Karpas-422 (cell line): ENCODE results near the gene DENND1B. TPM values are rescaled to one million over a fixed set of nuclear protein-coding genes. Genes with fewer than 3 reads are reported as not detected.
A peak's percentile ranks its signal among the peaks of the same experiment; 100 is the strongest.

Source experiments
- DNase-seq: peaks from one replicate; pipeline ENCODE4 v3.0.0-alpha.2; 2015
- H2AFZ ChIP-seq: fragments of 200-600 bp; sonication (generic); 2 replicates; pipeline ENCODE4 v1.6.1; 2014; ENCODE audit warnings: antibody characterized with exemption, low read length, mixed read lengths
- H3K27ac ChIP-seq: fragments of 200-600 bp; sonication (generic); 2 replicates; pipeline ENCODE4 v1.5.1; 2014; ENCODE audit warnings: mild to moderate bottlenecking, low read length, moderate library complexity
- H3K27me3 ChIP-seq: fragments of 200-600 bp; sonication (generic); 2 replicates; pipeline ENCODE4 v1.6.1; 2014; ENCODE audit warnings: low read length, mixed read lengths
- H3K36me3 ChIP-seq: fragments of 200-600 bp; sonication (generic); 2 replicates; pipeline ENCODE4 v1.6.1; 2014; ENCODE audit warnings: low read length, mixed read lengths; ENCODE audit not compliant: insufficient read depth
- H3K4me1 ChIP-seq: fragments of 200-600 bp; sonication (generic); 2 replicates; pipeline ENCODE4 v1.6.1; 2014; ENCODE audit warnings: mild to moderate bottlenecking, low read length, mixed read lengths
- H3K4me2 ChIP-seq: fragments of 200-600 bp; sonication (generic); 2 replicates; pipeline ENCODE4 v1.6.1; 2014; ENCODE audit warnings: low read length, low read depth, mild to moderate bottlenecking; ENCODE audit not compliant: poor library complexity, severe bottlenecking
- H3K4me3 ChIP-seq: fragments of 200-600 bp; sonication (generic); 2 replicates; pipeline ENCODE4 v1.5.1; 2014; ENCODE audit warnings: mild to moderate bottlenecking, antibody characterized with exemption, low read length, mixed read lengths
- H3K79me2 ChIP-seq: fragments of 200-600 bp; sonication (generic); 2 replicates; pipeline ENCODE4 v1.6.1; 2014; ENCODE audit warnings: mild to moderate bottlenecking, low read length, mixed read lengths
- H3K9ac ChIP-seq: fragments of 200-600 bp; sonication (generic); 2 replicates; pipeline ENCODE4 v1.6.0; 2014; ENCODE audit warnings: low read length
- H3K9me2 ChIP-seq: fragments of 200-600 bp; sonication (generic), shearing (Covaris generic); replicated peaks from 2 replicates; pipeline ENCODE4 v1.6.0; 2014; ENCODE audit warnings: mild to moderate bottlenecking, low read length, moderate library complexity; ENCODE audit not compliant: insufficient read depth
- H3K9me3 ChIP-seq: fragments of 300-700, 200-600 bp; sonication (generic); 2 replicates; pipeline ENCODE4 v1.6.1; 2014; ENCODE audit warnings: low read length, mixed read lengths
- H4K20me1 ChIP-seq: fragments of 200-600 bp; sonication (generic); 2 replicates; pipeline ENCODE4 v1.6.1; 2014; ENCODE audit warnings: mild to moderate bottlenecking, antibody characterized with exemption, low read length, low read depth; ENCODE audit not compliant: insufficient read depth
- total RNA-seq: library from RNA; depleted of rRNA; stranded (reverse); fragments of >200 nt; shearing (Covaris generic); gene quantifications from 2 replicates; pipeline ENCODE4 v1.2.3, GENCODE V29; 2014; ENCODE audit warnings: low replicate concordance

Gene DENND1B
- total RNA-seq, 1 experiment from 2014 or later, result 36.0 TPM

DNA sequence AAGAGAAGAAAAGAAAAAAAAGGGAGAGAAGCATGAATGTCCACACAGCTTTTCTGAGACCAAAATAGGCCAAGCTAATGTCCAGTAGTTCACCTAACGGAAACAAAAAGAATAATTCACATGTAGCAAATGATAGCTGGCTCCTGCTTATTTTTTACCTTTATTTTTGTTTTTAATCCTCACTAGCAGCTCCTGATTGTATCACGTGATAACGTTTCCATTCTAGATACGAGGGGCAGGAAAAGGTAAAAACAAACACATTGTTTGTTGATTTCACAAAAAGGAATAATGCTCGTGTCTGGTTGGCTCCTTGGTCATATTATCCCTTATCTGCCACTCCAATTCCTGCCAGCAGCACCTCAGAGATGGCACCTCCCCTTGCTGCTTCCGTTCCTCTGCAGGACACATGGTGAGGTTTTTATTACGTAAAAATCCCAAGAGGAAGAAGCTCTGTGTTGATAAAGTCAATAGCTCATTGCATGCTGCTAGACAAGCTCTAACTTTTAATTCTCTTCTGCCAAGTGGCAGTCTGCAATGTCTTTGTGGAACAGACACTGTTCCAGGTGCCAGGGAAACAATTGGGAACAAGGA, 305.6 kb downstream of the DENND1B start:
- Histone ChIP-seq H3K4me3 (no peak overlapping the region), H3K36me3 (no peaks in the 10 kb centered on the region)

DNA sequence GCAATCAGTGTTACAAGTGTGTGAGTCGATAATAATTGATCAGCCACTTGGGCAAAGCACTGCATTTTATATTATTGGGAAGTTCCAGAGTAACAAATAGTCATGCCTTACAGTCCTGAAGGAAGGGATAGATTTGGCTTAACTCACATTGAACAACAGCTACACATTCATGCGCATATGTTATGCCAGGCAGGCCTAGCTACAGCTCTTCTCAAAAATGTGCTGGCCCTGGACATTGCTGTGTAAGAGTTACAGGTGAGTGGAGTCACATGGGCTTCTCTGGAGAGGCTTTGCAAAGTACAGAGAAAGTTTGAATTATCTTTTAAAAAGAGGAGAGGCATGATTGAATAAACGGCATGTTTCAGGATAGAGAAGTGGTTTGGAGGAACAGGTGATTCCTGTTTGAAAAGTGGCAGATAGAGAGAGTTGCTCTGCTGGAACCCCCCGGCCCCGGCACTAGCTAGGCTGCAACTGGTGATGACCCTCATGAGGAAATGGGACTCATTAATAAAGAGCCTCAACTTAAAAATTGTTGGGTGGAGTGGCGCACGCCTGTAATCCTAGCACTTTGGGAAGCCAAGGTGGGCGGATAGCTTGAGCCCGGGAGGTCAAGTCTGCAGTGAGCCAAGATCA, 306.6 kb downstream of the DENND1B start:
- no peaks in the 10 kb centered on the region for H3K27me3 ChIP-seq
- no peaks in the 10 kb centered on the region for H3K36me3 ChIP-seq
- H4K20me1 ChIP-seq, result no peaks in the 10 kb centered on the region
- H2AFZ ChIP-seq, result no peak overlapping the region
- no peaks in the 10 kb centered on the region for H3K79me2 ChIP-seq
- H3K4me3 ChIP-seq, result no peak overlapping the region
- no peaks in the 10 kb centered on the region for H3K9me2 ChIP-seq
- DNase-seq, result no peak
- no peaks in the 10 kb centered on the region for H3K9me3 ChIP-seq
- H3K27ac ChIP-seq, result no peak overlapping the region
- H3K4me1 ChIP-seq, result no peaks in the 10 kb centered on the region
- H3K4me2 ChIP-seq, result no peak overlapping the region
- H3K9ac ChIP-seq, result no peak overlapping the region

More for the DNA sequence above, 305.6 kb downstream of the DENND1B start:
- Histone ChIP-seq H3K9ac (no peak overlapping the region), H3K79me2 (no peaks in the 10 kb centered on the region), H3K27ac (no peak overlapping the region), H3K4me2 (no peak overlapping the region), H3K9me2 (no peaks in the 10 kb centered on the region), H2AFZ (peak overlapping the region; percentile 23; the same call in 1 of the 2 replicates), H3K4me1 (no peaks in the 10 kb centered on the region), H3K9me3 (no peaks in the 10 kb centered on the region), H3K27me3 (no peaks in the 10 kb centered on the region), H4K20me1 (no peaks in the 10 kb centered on the region)
- DNase-seq, result no peak

DNA sequence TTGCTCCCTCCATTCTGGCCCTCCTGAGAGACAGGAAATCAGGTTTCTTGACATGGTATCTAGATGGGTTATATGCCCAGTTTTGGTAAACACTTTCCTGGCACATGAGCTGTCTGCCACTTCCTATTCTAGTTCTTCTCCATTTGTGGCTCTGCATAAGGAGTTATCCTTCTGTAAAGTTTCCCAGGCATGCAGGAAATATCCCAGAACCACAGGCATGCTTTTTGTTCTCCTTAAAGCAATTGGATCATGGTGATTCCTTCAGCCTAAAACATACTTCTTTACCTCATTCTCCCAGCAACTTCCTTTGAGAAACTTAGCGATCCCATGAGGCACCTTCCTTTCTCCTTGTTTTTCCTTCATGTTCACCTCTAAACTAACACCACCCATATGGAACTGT, 307.4 kb downstream of the DENND1B start:
- Histone ChIP-seq H3K4me1 (no peaks in the 10 kb centered on the region), H3K79me2 (no peaks in the 10 kb centered on the region), H3K27me3 (no peaks in the 10 kb centered on the region), H3K9ac (no peak overlapping the region), H3K4me3 (no peak overlapping the region), H3K36me3 (no peaks in the 10 kb centered on the region), H3K4me2 (no peak overlapping the region), H2AFZ (no peak overlapping the region), H3K9me3 (no peaks in the 10 kb centered on the region), H4K20me1 (no peaks in the 10 kb centered on the region), H3K27ac (no peak overlapping the region), H3K9me2 (no peaks in the 10 kb centered on the region)
- no peak for DNase-seq

DNA sequence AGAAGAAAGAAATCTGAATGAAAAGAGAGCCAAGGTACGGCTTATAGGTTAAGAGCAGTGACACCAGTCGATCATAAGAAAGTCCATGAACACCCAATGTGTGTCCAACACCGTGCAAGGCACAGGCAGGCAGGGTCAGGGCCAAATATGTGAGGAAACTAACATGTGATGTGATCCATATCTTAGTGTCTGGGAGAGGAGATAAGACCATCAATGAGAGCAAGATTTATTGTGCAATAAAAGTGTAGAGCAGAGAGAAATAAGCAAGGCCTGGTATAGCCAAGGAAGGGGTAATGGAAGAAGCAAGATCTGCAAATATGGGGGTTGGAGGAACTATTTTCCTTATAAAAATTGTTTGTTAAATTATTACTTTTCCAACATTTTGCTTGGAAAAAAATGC, 308.5 kb downstream of the DENND1B start:
- Histone ChIP-seq H3K9me3 (no peaks in the 10 kb centered on the region), H3K4me2 (no peak overlapping the region), H3K4me1 (no peaks in the 10 kb centered on the region), H3K79me2 (no peaks in the 10 kb centered on the region), H3K4me3 (no peak overlapping the region), H3K27me3 (no peaks in the 10 kb centered on the region), H3K27ac (no peak overlapping the region), H4K20me1 (no peaks in the 10 kb centered on the region), H3K36me3 (no peaks in the 10 kb centered on the region), H2AFZ (no peak overlapping the region), H3K9ac (no peak overlapping the region), H3K9me2 (no peaks in the 10 kb centered on the region)
- DNase-seq, result no peak

DNA sequence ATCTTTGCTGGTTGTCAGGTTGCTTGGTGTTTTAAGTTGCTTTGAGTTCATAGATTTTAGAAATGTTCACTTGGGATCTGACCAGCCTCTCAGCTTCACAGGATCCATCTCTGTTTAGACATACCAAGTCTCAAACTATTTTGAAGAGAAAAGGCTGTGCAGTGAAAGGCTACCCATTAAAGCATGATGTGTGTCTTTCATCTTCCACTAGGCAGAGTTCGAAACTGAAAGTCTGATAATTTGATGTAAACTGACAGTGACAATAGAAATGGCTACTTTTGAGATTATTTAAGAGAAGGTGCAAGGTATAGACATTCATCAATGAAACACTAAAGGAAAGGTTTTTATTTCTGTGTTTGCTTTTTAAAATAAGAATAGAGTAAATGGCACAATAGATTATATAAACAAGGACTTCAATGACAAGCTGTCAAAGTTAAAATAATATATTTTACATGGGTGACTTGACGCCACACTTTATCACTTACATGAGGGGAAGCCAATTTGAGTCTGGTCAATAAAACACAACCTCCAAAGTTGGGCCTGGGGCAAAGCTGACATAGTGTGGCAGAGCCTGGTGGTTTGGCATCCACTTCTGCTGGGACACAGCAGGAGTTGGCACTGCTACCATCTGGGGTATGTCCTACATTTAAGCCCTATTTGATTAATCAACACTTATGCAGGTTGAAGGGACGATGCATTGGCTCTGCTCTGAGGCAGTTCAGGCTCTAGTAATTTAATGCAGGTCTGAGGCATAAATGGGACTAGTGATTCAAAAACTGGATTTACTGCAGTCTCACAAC, 309.6 kb downstream of the DENND1B start:
- Histone ChIP-seq H3K9me2 (no peaks in the 10 kb centered on the region), H3K27ac (no peak overlapping the region), H3K36me3 (no peaks in the 10 kb centered on the region), H4K20me1 (no peaks in the 10 kb centered on the region), H3K27me3 (no peaks in the 10 kb centered on the region), H3K9me3 (no peaks in the 10 kb centered on the region), H3K4me3 (no peak overlapping the region), H3K4me2 (no peak overlapping the region), H2AFZ (no peak overlapping the region), H3K79me2 (no peaks in the 10 kb centered on the region), H3K4me1 (no peaks in the 10 kb centered on the region), H3K9ac (no peak overlapping the region)
- no peak for DNase-seq

DNA sequence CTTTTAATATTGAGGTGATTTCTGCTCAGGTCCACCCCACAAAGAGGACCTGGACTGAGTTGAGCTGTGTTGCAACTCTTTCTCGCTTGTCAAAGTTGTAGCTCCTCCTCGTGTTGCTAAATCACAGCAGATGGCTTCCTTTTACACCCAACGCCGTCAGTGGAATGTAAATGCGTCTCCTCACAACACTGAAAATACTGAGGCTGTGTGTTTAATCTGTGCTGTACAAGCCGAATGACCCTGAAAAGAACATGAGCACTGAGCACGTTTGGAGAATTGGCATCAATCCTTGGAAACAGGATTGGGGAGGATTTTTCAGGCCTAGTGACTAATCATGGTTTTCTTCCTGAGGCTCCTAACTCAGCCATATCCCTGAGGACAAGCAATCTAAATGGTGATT, 311.2 kb downstream of the DENND1B start:
- no peak overlapping the region for H3K4me2 ChIP-seq
- no peak overlapping the region for H3K4me3 ChIP-seq
- H3K9me3 ChIP-seq, result no peaks in the 10 kb centered on the region
- H3K79me2 ChIP-seq, result no peaks in the 10 kb centered on the region
- H3K4me1 ChIP-seq, result no peaks in the 10 kb centered on the region
- no peaks in the 10 kb centered on the region for H4K20me1 ChIP-seq
- no peak overlapping the region for H2AFZ ChIP-seq
- H3K36me3 ChIP-seq, result no peaks in the 10 kb centered on the region
- DNase-seq, result no peak
- no peaks in the 10 kb centered on the region for H3K27me3 ChIP-seq
- H3K9me2 ChIP-seq, result no peaks in the 10 kb centered on the region
- H3K9ac ChIP-seq, result no peak overlapping the region
- H3K27ac ChIP-seq, result no peak overlapping the region

DNA sequence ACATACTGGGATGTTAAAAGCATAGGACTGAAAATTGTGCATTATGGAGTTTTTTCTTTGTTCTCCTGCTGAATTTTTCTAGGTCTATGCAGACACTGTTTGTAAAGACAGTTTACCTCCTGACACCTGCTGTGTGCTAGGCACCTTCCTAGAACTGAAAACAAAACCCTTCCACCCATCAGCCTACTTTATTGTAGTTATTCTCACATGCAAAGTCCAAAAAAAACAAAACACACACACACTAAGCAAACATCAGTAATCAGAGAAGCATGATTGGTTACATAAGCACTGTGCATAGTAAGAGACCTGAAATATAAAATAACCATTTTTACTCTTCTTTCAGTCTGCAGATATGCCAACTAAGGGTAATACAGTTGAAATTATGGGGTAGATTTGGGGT, 312.1 kb downstream of the DENND1B start:
- no peak overlapping the region for H3K4me3 ChIP-seq
- H3K9me3 ChIP-seq, result no peaks in the 10 kb centered on the region
- H3K27me3 ChIP-seq, result no peaks in the 10 kb centered on the region
- H4K20me1 ChIP-seq, result no peaks in the 10 kb centered on the region
- no peak overlapping the region for H3K4me2 ChIP-seq
- no peak for DNase-seq
- no peak overlapping the region for H3K27ac ChIP-seq
- no peaks in the 10 kb centered on the region for H3K36me3 ChIP-seq
- H3K9ac ChIP-seq, result no peak overlapping the region
- no peaks in the 10 kb centered on the region for H3K4me1 ChIP-seq
- no peak overlapping the region for H2AFZ ChIP-seq
- H3K79me2 ChIP-seq, result no peaks in the 10 kb centered on the region
- no peaks in the 10 kb centered on the region for H3K9me2 ChIP-seq

DNA sequence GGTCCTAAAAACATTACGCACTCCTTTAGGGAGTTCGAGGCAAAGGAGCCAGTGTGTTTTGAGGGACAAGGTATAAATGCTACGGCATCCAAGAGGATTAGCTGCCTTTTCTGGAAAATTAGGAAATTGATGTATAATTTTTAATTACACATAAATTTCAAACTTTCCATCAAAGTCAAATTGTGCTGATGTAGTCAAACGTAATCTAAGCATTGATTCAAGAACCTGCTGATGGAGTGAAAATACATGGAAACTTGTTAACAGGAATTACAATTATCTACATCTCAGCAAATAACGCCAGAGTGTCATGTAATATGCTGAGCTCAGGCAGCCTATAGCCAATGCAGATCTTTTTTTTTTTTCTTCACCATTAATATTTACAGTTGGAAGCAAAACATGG, 312.7 kb downstream of the DENND1B start:
- H3K27me3 ChIP-seq, result no peaks in the 10 kb centered on the region
- H3K9ac ChIP-seq, result no peak overlapping the region
- H3K79me2 ChIP-seq, result no peaks in the 10 kb centered on the region
- no peak overlapping the region for H3K27ac ChIP-seq
- no peaks in the 10 kb centered on the region for H4K20me1 ChIP-seq
- no peaks in the 10 kb centered on the region for H3K9me2 ChIP-seq
- no peak for DNase-seq
- H3K36me3 ChIP-seq, result no peaks in the 10 kb centered on the region
- H2AFZ ChIP-seq, result no peak overlapping the region
- no peak overlapping the region for H3K4me3 ChIP-seq
- H3K4me2 ChIP-seq, result no peak overlapping the region
- H3K9me3 ChIP-seq, result no peaks in the 10 kb centered on the region
- H3K4me1 ChIP-seq, result no peaks in the 10 kb centered on the region
